Uterus (tissue), 4 donors: ENCODE results near the gene IQGAP2. TPM values are rescaled to one million over a fixed set of nuclear protein-coding genes. Genes with fewer than 3 reads are reported as not detected.

Experiments used
- DNase-seq, 2 donors: peaks; one replicate each; pipeline ENCODE4 v3.0.0-alpha.2; 2019 to 2020
- H3K27ac ChIP-seq, 2 donors: fragments of 200-600 bp; sonication (generic); 1 replicate in 1 of 2; 2 replicates in 1 of 2; pipeline ENCODE4 v1.5.1; 2016 to 2018
- H3K27me3 ChIP-seq, 2 donors: fragments of 200-600 bp; sonication (generic); one replicate each; pipeline ENCODE4 v1.5.1; 2018 to 2019; ENCODE audit warnings: control low read depth in 1 of 2
- H3K36me3 ChIP-seq, 2 donors: fragments of 200-600 bp; sonication (generic); one replicate each; pipeline ENCODE4 v1.5.1; 2019; ENCODE audit warnings: control low read depth in 1 of 2
- H3K4me1 ChIP-seq, 2 donors: fragments of 200-600 bp; sonication (generic); one replicate each; pipeline ENCODE4 v1.5.1; 2018 to 2019; ENCODE audit warnings: control low read depth in 1 of 2
- H3K4me3 ChIP-seq, 2 donors: fragments of 200-600 bp; sonication (generic); 1 replicate in 1 of 2; 2 replicates in 1 of 2; pipeline ENCODE4 v1.5.1; 2018 to 2019; ENCODE audit warnings: mild to moderate bottlenecking in 1 of 2
- H3K9me3 ChIP-seq, 2 donors: fragments of 200-600 bp; sonication (generic); one replicate each; pipeline ENCODE4 v1.5.1; 2019; ENCODE audit warnings: control low read depth in 1 of 2
- CTCF ChIP-seq, 4 experiments: fragments of 200-600 bp in 2 of 4; fragments of 450-650 bp in 2 of 4; sonication (generic) in 2 of 4; IDR thresholded peaks; one replicate each; pipeline ENCODE4 v1.5.1; 2016 to 2019; ENCODE audit warnings: antibody characterized with exemption in 4 of 4, mild to moderate bottlenecking in 2 of 4, moderate library complexity in 1 of 4
- POLR2A ChIP-seq, 2 donors: fragments of 450-650 bp; IDR thresholded peaks; one replicate each; pipeline ENCODE4 v1.6.1; 2016; ENCODE audit warnings: antibody characterized with exemption in 2 of 2, mild to moderate bottlenecking in 1 of 2, moderate library complexity in 1 of 2
- intact Hi-C: fragments of 100-400 bp; cut with DNase I; formaldehyde crosslinking; loops from one replicate; pipeline ENCODE4 v1.15.1; 2023; ENCODE audit warnings: low total_unique reads
- total RNA-seq, 4 donors: library from RNA; depleted of rRNA in 3 of 4; stranded (reverse); fragments of >200 nt in 3 of 4; gene quantifications; one replicate each; pipeline versions ENCODE4 v1.1.0 to v1.2.4, GENCODE V29; 2014 to 2023
- donor health status: DM: yes; HTN: yes; CAD: no.

Gene IQGAP2
- total RNA-seq, 4 donors from 2014 or later: 7.1 to 49.2 (median 9.4) TPM

DNA sequence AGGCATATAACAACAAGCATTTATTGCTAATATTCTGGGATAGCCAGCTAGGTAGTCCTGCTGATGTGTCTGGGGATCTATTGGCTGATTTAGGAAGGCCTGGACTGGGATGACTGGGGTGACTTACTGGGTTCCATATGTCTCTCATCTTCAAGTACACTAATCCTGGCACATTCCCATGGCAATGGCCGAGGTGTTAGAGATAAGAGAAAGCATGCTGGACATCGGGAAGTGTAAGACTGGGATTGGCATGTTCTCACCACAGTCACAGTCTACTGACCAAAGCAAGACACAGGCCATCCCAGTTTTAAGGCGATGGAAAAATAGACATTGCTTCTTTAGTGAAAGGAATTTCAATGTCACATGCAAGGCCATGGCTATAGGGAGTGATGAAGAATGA lies 342.6 kb downstream of the IQGAP2 start:
- Histone ChIP-seq H3K9me3 (no peaks in the 10 kb centered on the region), H3K36me3 (no peaks in the 10 kb centered on the region), H3K27me3 (no peaks in the 10 kb centered on the region), H3K4me1 (no peaks in the 10 kb centered on the region), H3K27ac (no peak overlapping the region), H3K4me3 (no peak overlapping the region)
- intact Hi-C loops: no loop called here
- no peak for DNase-seq
- TF ChIP-seq CTCF (IDR thresholded peaks at IDR 0.05) (no peak), POLR2A (IDR thresholded peaks at IDR 0.05) (no peak)

DNA sequence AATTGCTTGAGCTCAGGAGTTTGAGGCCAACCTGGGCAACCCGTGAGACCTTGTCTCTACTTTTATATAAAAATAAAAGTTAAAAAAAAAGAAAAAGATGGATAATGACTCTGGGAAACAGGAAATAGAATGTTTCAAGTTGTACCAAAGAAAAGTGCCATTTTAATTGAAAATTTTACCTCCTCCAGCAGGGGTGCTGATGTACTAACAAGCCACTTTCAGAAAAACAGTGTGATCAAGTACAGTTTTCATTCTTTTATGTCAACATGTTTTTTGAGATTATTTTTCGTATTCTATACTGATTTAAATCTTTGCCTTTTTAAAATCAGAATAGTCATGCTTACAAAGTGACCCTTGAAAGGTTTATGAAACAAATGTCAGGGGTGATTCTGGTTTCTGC lies 343.6 kb downstream of the IQGAP2 start:
- no peaks in the 10 kb centered on the region for H3K36me3 ChIP-seq
- no peaks in the 10 kb centered on the region for H3K4me1 ChIP-seq
- TF ChIP-seq CTCF (IDR thresholded peaks at IDR 0.05) (no peak), POLR2A (IDR thresholded peaks at IDR 0.05) (no peak)
- no peaks in the 10 kb centered on the region for H3K27me3 ChIP-seq
- no peak overlapping the region for H3K27ac ChIP-seq
- no peaks in the 10 kb centered on the region for H3K9me3 ChIP-seq
- intact Hi-C loops: no loop called here
- DNase-seq: no peak
- H3K4me3 ChIP-seq: no peak overlapping the region

- Histone ChIP-seq H3K4me3 (no peak overlapping the region), H3K27me3 (no peaks in the 10 kb centered on the region), H3K9me3 (no peaks in the 10 kb centered on the region), H3K36me3 (no peaks in the 10 kb centered on the region), H3K4me1 (no peaks in the 10 kb centered on the region), H3K27ac (no peak overlapping the region)
- no peak for DNase-seq
- no peak for TF ChIP-seq CTCF (IDR thresholded peaks at IDR 0.05)
- TF ChIP-seq POLR2A (IDR thresholded peaks at IDR 0.05): no peak
- intact Hi-C loops: no loop called here
Observed at GRCh38 chr5:76747706-76748105, 344.6 kb downstream of the IQGAP2 start.

- DNase-seq: no peak
- H3K36me3 ChIP-seq: no peaks in the 10 kb centered on the region
- TF ChIP-seq CTCF (IDR thresholded peaks at IDR 0.05) (no peak), POLR2A (IDR thresholded peaks at IDR 0.05) (no peak)
- no peaks in the 10 kb centered on the region for H3K9me3 ChIP-seq
- H3K4me1 ChIP-seq: no peaks in the 10 kb centered on the region
- H3K4me3 ChIP-seq: no peak overlapping the region
- intact Hi-C loops: no loop called here
- no peaks in the 10 kb centered on the region for H3K27me3 ChIP-seq
- H3K27ac ChIP-seq: no peak overlapping the region
Observed at GRCh38 chr5:76751291-76751690, 348.2 kb downstream of the IQGAP2 start.

GRCh38 chr5:76754668-76755078 lies 351.6 kb downstream of the IQGAP2 start:
- intact Hi-C loops: no loop called here
- no peaks in the 10 kb centered on the region for H3K36me3 ChIP-seq
- no peak for DNase-seq
- H3K27ac ChIP-seq: no peak overlapping the region
- TF ChIP-seq CTCF (IDR thresholded peaks at IDR 0.05) (no peak), POLR2A (IDR thresholded peaks at IDR 0.05) (no peak)
- H3K4me3 ChIP-seq: no peak overlapping the region
- no peaks in the 10 kb centered on the region for H3K27me3 ChIP-seq
- H3K9me3 ChIP-seq: no peaks in the 10 kb centered on the region
- no peaks in the 10 kb centered on the region for H3K4me1 ChIP-seq
